OCI-M2 (cell line): ENCODE data around the gene PKNOX2.

Source experiments
- DNase-seq: peaks from one replicate; lab custom pipeline; 2025; ENCODE audit not compliant: unreplicated experiment; lab: John Stamatoyannopoulos, UW

PKNOX2 gene

DNA sequence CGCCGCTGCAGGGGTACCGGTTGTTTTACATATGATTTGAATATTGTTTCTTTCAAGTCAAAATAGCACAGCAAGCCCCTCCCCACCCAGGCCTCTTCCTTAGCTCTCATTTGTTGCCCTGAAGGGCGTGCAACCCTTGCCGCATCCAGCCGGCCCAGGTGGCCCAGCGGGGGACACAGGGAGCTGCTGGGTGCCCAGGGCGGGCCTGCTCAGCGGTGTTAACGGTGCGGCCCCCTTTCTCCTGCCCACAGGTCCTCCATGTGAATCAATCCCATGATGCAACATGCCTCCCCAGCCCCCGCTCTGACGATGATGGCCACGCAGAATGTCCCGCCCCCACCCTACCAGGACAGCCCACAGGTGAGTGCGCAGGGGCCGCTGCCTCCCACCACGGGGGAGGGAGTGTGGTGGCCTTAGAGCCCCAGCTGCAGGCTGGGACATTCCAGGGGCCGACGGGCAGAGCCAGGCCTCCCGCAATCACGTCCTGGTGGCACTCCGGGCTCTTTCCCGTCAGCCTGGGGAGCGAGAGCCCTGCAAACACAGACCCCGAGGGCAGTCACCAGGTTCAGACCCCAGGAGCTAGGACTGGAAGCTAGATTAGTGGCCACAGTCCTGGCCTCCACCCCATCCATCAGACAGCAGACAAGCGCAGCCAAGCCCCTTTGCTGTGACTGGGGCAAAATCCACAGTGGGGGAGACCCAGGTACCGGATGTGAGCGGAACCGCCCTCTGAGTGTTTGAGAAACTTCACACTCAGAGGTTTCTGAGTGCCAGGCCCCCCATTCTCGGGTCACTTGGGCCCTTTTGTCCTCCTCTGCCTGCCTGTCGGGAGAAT, 186.7 kb downstream of the PKNOX2 start:
- no peak for DNase-seq

DNA sequence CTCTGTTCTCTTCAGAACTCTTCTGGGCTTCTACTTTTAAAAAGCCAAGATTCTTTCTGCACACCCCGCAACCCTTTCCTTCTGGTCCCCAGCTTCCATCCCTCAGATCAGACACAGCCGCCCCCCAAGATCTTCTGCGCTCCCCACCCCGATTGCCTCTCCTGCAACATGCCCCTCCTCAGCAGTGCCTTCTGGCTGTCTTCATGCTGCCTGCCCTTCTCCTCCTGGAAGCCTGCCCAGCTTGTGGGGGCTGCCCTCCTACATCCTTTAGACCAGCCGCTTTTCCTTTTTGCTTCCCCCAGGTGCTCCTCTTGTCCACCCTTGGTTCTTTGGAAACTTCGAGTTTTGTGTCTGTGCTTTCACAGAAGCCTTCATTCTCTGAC, 187.3 kb downstream of the PKNOX2 start:
- no peak for DNase-seq

DNA sequence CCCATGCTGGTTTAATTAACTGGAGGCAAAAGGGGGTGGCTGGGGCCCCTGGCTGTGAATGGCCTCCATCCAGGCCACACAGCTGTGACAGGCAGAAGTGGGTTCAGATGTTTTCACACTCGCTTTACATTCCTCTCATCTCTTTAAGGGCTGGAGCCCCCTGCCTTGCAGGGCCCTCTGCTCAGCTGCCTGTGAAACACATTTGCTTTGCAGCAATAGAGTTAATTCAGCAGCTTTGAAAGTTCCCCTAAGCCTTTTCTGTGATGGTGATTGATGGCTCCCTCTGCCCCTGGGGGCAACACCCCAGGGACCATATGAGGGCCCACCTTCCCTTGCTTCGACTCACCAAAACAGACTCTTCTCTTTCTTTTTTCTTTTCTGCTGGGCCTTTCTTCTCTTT, 192.2 kb downstream of the PKNOX2 start:
- DNase-seq, result no peak

DNA sequence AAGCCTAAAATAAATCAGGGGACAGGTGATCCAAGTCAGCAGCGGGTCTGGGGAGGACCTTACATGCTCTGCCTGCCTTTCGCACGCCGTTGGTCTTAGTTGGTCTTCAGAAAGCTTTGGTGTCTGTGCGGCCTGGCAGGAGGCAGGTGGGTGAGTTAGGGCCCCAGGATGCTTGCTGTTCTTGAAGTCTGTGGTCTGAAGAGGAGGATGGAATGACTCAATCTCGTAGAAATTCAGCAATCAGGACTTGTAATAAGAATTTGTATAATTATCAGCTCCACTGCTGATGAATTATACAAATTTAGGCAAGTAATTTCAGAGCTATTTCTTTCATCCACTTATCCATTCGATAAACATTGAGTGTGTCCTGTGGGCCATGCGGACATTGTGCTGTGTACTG, 193.0 kb downstream of the PKNOX2 start:
- DNase-seq, result no peak

DNA sequence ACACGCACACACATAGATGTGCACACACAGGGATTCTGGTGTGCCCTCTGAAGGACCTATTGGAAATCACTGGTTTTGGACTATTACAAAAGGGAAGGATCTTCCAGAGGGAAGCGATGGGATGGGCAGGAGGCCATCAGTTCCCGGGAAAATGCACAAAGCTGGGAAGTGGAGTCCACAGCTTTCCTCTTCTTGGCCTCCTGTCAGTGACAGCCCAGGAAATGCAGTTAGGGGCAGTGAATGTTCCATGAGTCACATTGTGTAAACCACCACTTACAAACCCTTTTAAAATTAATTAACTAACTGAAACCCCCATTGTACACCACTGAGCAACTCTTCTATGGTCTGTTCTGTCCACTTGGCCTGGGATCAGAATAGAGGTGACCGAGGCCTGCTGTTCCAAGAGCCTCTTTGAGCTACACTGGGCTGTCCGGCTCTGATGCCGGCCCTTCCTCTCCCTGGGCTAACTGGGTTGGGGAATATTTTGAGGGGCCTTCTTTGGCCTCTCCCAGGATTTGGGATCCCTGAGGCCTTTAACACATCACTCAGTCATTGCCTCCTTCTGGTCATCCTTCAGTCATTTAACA, 193.8 kb downstream of the PKNOX2 start:
- DNase-seq, result no peak

DNA sequence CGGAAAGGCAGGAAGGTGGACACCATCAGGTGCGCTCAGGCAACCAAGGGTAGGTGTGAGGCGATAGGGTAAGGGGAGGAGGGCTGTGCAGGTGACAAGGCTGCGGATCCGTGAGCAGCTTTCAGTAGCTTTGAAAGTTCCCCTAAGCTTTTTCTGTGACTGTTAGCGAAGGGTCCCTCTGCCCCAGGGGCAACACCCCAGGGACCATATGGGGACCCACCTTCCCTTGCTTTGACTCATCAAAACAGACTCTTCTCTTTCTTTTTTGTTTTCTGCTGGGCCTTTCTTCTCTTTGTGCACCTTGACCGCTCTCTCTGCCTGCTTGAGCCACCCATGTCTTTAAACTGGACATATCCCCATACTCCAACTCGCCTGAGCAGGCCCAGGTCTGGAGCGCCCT, 194.6 kb downstream of the PKNOX2 start:
- DNase-seq, result no peak

DNA sequence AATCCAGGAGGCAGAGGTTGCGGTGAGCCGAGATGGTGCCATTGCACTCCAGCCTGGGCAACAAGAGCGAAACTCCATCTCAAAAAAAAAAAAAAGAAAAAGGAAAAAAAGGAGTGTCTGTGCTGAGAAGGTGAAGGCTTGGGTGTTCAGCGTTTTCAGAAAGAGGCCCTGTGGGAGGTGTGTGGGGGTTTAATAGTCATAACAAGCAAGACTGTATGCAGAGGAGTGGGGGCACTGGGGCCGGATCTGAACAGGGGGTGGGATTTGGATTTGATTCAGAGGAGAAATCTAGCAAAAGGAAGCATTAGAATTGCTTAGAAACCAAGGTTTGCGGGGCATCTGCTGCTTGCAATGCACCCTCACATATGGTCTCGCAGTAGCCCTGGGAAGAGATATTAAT, 195.5 kb downstream of the PKNOX2 start:
- DNase-seq, result no peak

DNA sequence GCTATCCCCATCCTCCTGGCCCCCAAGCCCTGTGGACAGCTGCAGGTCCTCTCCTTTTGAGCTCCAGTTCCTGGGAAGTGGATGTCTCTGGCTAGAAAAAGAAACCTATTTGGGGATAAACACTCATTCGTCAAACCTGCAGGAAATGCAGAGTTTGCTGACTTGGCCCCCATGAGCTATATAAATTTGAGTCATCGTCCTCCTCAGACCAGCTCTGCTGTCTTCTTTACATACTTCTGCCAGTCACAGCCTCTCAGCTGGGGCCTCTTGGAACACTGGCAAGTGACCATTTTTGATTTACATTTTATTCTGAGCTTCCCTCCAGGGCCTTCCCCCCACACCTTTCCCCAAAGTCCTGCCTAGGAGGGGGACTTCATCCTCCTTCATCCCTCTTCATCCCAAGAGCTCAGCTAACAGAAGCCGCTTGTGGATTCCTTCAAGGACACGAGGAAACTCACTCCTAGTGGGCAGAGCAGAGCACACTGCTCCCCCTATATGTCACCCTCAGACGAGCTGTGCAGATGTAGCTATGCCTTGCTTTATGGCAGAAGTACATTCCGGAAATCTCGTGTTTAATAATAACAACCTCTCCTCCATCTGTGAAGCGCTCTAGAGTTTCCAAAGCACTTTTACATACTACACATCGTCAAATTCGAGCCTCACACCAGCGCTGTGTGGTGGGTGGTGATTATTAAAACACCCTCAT, 199.7 kb downstream of the PKNOX2 start:
- DNase-seq, result no peak

DNA sequence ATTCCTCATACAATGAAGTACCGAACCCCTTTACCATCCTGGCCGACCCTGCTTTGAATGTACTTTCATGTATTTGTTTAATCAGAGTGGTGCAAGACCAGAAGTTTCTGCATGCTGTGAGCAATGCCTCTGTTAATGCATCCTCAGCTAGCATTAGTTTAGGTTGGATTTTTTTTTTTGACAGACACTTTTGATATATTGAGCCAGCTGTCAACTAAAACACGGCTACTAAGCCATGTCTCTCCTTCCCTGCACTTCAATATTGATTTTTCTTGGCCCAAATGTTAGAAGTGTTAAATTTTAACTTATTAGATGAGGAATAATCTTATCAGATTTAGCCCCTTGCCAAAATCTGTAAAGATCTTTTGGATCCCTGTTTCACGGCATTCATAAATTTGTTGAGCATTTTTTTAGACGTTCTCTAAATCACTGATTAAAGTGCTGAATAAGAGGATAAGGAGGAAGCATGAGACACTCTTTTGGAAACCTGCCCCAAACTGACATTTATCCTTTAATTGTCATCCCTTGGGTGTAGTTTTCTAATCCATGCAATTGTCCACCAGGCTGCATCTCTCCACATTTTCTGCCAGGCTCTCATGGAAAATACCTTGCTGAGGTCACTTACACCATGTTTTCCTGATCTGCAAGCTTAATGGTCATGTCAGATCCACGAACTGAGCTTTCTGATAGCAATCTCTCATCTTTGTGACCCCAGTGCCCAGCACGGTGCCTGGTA, 200.8 kb downstream of the PKNOX2 start:
- DNase-seq, result no peak

DNA sequence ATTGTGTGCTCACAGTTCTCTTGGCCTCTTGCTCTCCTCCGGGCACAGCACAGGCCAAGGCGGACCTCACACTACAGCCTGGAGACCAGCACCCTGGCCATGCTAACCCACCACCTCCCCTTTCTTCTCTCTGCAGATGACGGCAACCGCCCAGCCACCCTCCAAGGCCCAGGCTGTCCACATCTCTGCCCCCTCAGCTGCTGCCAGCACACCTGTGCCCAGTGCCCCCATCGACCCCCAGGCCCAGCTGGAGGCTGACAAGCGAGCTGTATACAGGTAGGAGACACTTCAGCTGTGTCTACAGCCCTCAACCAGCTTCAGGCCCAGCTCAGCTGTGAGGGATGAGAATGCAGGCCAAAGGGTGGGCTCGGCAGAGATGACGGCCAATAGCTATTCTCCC, 203.2 kb downstream of the PKNOX2 start:
- DNase-seq, result no peak

DNA sequence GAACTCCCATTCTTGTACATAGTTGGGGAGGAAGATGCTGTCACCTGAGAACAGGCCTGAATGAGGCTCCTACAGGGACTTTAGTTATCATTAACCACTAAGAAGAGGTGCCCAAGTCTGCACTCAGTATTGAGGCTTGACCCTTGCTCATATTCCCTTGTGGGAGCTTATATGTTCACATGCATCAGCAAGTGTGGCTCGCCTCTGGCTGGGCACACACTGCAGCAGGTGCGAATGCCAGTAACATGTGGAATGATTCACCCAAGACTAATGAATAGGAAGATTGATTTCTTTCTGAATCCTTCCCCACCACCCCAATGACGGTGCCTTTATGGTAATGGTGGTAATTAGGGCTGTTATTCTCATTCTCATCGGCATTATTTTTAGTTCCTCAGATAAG, 204.2 kb downstream of the PKNOX2 start:
- DNase-seq, result no peak

DNA sequence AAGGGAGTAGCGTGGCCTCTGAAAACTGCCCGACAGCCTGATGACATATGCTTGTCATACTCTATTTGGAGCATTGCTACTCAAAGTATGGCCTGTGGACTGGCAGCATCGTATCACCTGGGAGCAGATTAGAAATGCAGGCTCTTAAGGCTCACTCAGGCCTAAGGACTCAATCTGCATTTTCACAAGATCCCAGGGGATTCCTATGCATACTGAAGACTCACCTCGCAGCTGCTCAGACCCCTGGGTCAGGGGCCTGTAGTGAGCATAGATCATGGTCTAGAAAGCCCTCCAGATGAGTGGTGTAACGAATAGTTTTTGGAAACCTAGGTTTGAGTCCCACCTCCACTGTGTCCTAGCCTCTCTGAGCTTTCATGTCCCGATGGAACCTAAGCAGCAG, 205.3 kb downstream of the PKNOX2 start:
- DNase-seq, result no peak

DNA sequence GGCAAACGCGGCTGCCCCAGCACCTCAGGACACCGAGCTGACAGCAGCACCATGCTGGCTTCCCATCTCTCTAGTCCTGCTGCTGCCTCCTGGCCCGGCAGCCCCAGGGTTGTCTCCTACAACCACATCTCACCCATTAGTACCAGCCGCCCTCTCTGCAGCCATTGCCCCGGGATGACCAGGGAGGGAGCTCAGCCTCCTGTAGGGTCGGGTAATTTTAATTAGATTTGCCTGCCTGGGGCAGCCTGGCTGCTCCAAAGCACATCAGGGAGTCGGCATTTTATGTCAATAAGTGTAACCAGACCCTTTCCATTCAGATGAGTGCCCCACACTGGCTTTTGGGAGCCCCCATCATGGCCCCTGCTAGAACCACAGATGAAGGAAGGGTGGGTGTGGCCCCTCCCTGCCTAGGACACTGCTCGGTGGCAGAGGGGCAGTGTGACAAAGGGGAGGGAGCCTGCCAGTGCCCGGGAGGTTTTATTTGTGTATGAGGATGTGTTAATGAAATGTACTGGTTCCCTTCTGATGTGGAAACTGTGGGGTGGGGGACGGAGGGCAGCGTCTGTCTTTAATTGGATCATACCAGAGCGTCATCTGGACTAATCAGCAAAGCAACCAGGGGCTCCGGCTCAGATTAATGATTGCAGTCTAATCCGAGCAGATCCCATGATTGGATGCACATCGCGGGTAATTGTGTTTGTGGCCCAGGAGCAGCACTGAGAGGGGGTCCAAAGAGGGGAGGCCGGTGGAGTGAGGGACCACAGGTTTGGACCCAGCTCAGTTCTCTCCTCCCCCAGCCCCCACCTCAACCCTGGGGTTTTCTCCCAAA, 206.2 kb downstream of the PKNOX2 start:
- no peak for DNase-seq

DNA sequence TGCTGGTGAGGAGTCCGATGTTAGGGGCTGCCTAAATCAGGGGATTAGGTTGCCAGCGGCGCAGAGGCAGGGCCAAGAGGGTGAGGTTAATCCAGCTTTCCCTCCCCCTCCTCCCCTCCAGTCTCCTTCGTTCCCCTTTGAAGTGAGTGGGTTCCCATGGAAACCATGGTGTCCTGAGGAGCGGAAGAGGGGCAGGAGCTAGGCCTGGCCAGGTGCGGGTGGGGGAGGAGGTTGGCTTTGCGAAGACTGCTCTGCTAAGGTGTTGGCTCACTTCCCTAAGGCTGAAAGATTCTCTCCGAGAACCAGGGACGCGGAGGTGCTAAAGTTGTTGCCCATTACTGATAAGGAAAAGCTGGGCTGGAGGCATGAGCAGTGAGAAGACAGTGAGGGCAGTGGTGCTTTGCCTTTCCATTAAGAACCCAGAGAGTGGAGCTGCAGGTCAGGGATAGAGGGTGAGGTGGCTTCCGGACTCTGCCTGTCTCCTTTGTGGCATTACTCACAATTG, 206.9 kb downstream of the PKNOX2 start:
- no peak for DNase-seq

DNA sequence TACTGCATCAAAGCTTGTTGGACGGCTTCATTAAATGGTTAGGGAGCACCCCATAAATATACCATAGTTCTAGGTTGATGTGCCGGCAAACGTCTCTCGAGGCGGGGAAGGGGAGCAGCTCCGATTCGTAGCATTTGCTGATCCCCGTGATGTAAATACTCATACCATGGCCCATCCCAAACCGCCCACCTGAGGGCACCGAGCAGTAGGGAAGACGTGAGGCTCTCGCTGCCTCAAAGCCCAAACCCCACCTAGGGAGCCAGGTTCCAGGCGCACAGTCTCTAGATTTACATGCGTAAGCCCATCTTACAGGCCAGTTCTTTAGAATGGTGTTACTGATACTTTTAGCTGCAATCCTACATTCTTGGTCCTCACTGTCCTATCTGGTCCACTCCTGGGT, 207.5 kb downstream of the PKNOX2 start:
- DNase-seq, result no peak

DNA sequence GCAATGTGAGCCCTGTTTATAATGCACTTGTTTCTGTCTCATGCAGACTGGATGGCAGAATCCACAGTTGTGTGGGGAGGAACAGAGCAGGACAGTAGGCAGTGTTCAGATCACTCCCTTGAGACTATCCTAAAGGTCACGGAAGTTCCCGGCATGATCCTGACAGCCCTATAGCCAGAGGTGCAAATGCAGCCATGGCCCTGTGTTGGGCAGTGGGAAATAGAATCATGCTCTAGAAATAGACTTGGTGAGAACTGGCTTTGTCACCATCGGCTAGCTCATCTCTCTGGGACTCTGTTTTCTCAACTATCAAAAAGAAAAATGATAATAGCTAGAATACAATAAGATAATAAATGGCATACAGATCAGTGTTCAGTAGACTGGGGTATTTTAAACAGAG, 208.4 kb downstream of the PKNOX2 start:
- DNase-seq, result no peak

DNA sequence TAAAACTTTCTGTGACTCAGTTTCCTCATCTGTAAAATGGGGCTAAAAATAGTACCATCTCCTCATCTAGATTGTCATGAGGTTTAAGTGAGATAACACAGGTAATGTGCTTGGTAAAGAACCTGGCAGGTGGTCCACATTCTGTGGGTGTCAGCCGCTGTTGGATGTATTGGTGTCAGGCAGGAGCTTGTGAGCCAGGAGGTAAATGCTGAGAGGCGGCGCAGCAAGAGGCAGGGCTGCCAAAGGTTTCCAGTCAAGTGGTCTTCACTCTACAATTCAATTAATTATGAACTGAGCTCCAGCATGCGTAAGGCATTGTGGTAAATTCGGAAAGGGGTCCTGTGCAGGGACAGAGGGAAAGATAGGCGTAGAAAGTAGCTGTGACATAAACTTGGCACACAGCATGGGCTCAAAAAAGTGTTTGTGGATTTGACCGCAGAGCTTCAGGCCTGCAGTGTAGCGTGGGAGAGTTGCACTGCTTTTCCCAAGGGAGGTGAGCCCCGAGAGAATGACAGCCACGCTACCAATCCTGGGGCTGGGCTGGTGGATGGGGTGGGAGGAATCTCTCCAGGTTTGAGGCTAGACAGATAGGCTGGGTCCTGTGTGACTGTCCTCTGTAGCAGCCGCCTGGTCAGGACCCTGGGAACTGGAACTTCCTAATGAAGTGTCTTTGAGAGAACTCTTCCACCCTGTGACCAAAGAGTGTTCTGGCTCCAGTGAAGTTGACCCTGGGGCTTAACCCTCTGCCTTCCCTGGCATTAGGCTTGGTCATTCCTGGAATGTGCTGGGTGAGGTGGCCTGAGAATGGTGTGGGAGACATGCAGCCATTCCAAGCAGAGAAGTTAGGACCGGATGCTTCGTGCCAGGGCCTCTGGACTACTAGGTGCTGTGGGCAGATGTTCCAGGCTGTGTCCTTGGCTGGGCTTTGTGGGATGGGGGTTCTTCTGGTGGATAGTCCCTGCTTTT, 209.2 kb downstream of the PKNOX2 start:
- no peak for DNase-seq

DNA sequence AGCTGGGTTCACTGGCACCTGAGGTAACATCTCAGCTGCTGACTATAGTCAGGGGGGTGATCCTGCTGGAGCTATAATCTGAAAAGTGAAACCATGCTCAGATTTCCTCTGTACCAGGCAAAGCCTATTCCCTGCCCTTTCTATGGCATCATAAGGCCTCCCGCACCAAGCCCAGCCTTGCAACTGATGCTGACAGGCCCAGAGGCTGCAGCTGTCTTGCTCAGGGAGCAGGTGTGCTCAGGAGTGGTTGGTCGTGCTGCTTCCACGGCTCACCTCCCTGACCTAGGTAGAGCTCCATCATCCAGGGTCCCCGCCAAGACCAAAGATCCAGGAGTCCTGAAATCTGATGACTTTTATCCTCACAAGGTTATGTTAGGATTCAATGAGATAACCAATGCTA, 209.8 kb downstream of the PKNOX2 start:
- no peak for DNase-seq

DNA sequence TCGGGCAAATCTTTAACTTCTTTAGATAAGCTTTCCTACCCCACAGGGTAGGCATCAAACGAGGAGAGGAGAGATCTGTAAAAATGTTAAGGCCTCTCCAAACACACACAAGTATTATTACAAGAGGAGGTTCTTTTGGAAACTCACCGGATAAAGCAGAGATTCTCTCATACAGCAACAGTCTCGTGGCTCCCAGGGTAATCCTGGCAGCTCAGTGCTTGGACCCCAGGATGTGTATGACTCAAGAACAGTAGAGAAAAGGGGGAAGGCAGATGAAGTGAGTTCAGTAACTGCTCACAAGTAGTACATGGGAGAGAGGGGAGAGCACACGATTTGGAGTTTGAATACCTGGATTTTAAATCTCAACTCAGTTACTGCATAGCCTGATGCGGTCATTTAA, 210.6 kb downstream of the PKNOX2 start:
- DNase-seq, result no peak
